Esophagus muscularis mucosa (tissue), 4 donors: ENCODE data around the gene VMP1. TPM values are rescaled to one million over a fixed set of nuclear protein-coding genes. Genes with fewer than 3 reads are reported as not detected.
"Not testable (repeated sequence)": the region's sequence is repeated elsewhere in the genome, so short reads cannot be mapped to it uniquely, and the experiment has no call there.

Experiments used
- DNase-seq: peaks from one replicate; pipeline ENCODE4 v3.0.0-alpha.2; 2017; ENCODE audit errors: extremely low spot score
- H3K27ac ChIP-seq, 4 donors: fragments of 200-600 bp; sonication (generic); replicated peaks in 1 of 4; 1 replicate in 3 of 4; 2 replicates in 1 of 4; pipeline ENCODE4 v1.5.1; 2016 to 2019; ENCODE audit warnings: mild to moderate bottlenecking in 1 of 4
- H3K27me3 ChIP-seq, 4 donors: fragments of 200-600 bp; sonication (generic); one replicate each; pipeline versions ENCODE4 v1.5.1 to v1.6.0; 2016 to 2019
- H3K36me3 ChIP-seq, 4 donors: fragments of 200-600 bp; sonication (generic); one replicate each; pipeline ENCODE4 v1.5.1; 2016 to 2019
- H3K4me1 ChIP-seq, 4 donors: fragments of 200-600 bp; sonication (generic); one replicate each; pipeline ENCODE4 v1.5.1; 2016 to 2019
- H3K4me3 ChIP-seq, 4 donors: fragments of 200-600 bp; sonication (generic); 1 replicate in 2 of 4; 2 replicates in 2 of 4; pipeline ENCODE4 v1.5.1; 2016 to 2019; ENCODE audit warnings: mild to moderate bottlenecking in 4 of 4, moderate library complexity in 1 of 4
- H3K9me3 ChIP-seq, 4 donors: fragments of 200-600 bp; sonication (generic); 1 replicate in 3 of 4; 2 replicates in 1 of 4; pipeline ENCODE4 v1.5.1; 2016 to 2019
- EP300 ChIP-seq: sonication (generic); formaldehyde crosslinking; IDR thresholded peaks from one replicate; pipeline ENCODE4 v1.6.1; 2017; ENCODE audit warnings: antibody characterized with exemption
- POLR2A ChIP-seq: fragments of 450-650 bp; IDR thresholded peaks from one replicate; pipeline ENCODE4 v1.6.1; 2017; ENCODE audit warnings: antibody characterized with exemption, moderate library complexity, mild to moderate bottlenecking, low read depth
- POLR2AphosphoS5 ChIP-seq, 2 donors: sonication (generic); formaldehyde crosslinking; IDR thresholded peaks; one replicate each; pipeline ENCODE4 v1.6.1; 2017; ENCODE audit warnings: antibody characterized with exemption in 2 of 2
- WGBS: methylation state at CpG from one replicate; pipeline ENCODE4 v1.1.5; 2018; 5-methylcytosine and 5-hydroxymethylcytosine counted together
- intact Hi-C: fragments of 100-400 bp; cut with DNase I; formaldehyde crosslinking; loops from one replicate; pipeline ENCODE4 v1.15.1; 2023
- total RNA-seq, 4 donors: library from RNA; depleted of rRNA; stranded (reverse); fragments of >200 nt; gene quantifications; one replicate each; pipeline versions ENCODE4 v1.1.0 to v1.2.1, GENCODE V29; 2016
- TF ChIP-seq, protein P1 (sequence below), 3 experiments: fragments of 200-600 bp in 2 of 3; fragments of 450-650 bp in 1 of 3; sonication (generic) in 2 of 3; IDR thresholded peaks; one replicate each; pipeline ENCODE4 v1.5.1; 2017 to 2019; ENCODE audit warnings: antibody characterized with exemption in 3 of 3, mild to moderate bottlenecking in 2 of 3, moderate library complexity in 1 of 3

VMP1 gene
- total RNA-seq, 4 donors from 2014 or later, result 47.3 to 137 (median 59.6) TPM

GRCh38 chr17:59785091-59785799, 77.8 kb downstream of the VMP1 start:
- Histone ChIP-seq H3K27me3 (no peaks in the 10 kb centered on the region), H3K36me3 (no peaks in the 10 kb centered on the region), H3K27ac (peak overlapping the region; percentile 71 to 83 (median 77)), H3K9me3 (no peaks in the 10 kb centered on the region), H3K4me1 (peaks cover 42 to 60% (median 59%) of the 10 kb centered on the region in 4 donors), H3K4me3 (no peak overlapping the region)
- no peak for DNase-seq
- 78% methylated on average over 8 of the region's 8 CpGs for WGBS
- intact Hi-C loops, result loop anchor here (5.0 kb wide), 2 partner anchors 42 to 62 kb away; no protein-coding TSS in a partner anchor
- TF ChIP-seq, protein P1, sequence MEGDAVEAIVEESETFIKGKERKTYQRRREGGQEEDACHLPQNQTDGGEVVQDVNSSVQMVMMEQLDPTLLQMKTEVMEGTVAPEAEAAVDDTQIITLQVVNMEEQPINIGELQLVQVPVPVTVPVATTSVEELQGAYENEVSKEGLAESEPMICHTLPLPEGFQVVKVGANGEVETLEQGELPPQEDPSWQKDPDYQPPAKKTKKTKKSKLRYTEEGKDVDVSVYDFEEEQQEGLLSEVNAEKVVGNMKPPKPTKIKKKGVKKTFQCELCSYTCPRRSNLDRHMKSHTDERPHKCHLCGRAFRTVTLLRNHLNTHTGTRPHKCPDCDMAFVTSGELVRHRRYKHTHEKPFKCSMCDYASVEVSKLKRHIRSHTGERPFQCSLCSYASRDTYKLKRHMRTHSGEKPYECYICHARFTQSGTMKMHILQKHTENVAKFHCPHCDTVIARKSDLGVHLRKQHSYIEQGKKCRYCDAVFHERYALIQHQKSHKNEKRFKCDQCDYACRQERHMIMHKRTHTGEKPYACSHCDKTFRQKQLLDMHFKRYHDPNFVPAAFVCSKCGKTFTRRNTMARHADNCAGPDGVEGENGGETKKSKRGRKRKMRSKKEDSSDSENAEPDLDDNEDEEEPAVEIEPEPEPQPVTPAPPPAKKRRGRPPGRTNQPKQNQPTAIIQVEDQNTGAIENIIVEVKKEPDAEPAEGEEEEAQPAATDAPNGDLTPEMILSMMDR (IDR thresholded peaks at IDR 0.05), result no peak
- TF ChIP-seq EP300 (no peak), POLR2A (no peak), POLR2AphosphoS5 (IDR thresholded peaks at IDR 0.05) (no peak)

- Histone ChIP-seq H3K36me3 (no peaks in the 10 kb centered on the region), H3K27ac (peak overlapping the region; percentile 71 to 83 (median 77)), H3K27me3 (no peaks in the 10 kb centered on the region), H3K4me1 (peaks cover 42 to 69% (median 59%) of the 10 kb centered on the region in 4 donors), H3K4me3 (peak overlapping the region in 3 of 4 donors; percentile 31 to 34 (median 32)), H3K9me3 (no peaks in the 10 kb centered on the region)
- DNase-seq, result no peak
- intact Hi-C loops, result loop anchor here (5.0 kb wide), 2 partner anchors 41 to 61 kb away; no protein-coding TSS in a partner anchor
- TF ChIP-seq POLR2AphosphoS5 (IDR thresholded peaks at IDR 0.05), result no peak
- 48% methylated on average over 2 of the region's 2 CpGs for WGBS
Observed at GRCh38 chr17:59786213-59786535, 78.7 kb downstream of the VMP1 start.

- Histone ChIP-seq H3K4me3 (peak overlapping the region; percentile 14 to 34 (median 32)), H3K27me3 (no peaks in the 10 kb centered on the region), H3K27ac (peak overlapping the region; percentile 71 to 83 (median 77)), H3K36me3 (no peaks in the 10 kb centered on the region), H3K9me3 (no peaks in the 10 kb centered on the region), H3K4me1 (peaks cover 42 to 69% (median 59%) of the 10 kb centered on the region in 4 donors)
- DNase-seq, result peak; percentile 92
- peak; percentile 39 for TF ChIP-seq POLR2A
- TF ChIP-seq EP300, result peak; percentile 94
- TF ChIP-seq POLR2AphosphoS5 (IDR thresholded peaks at IDR 0.05), result peak; percentile 81 to 88
- TF ChIP-seq, protein P1 (IDR thresholded peaks at IDR 0.05), result no peak
- WGBS, result 29% methylated on average over 8 of the region's 8 CpGs
- intact Hi-C loops, result loop anchor here (5.0 kb wide), 2 partner anchors 41 to 61 kb away; no protein-coding TSS in a partner anchor
Observed at GRCh38 chr17:59786536-59787319, 79.3 kb downstream of the VMP1 start.

DNA sequence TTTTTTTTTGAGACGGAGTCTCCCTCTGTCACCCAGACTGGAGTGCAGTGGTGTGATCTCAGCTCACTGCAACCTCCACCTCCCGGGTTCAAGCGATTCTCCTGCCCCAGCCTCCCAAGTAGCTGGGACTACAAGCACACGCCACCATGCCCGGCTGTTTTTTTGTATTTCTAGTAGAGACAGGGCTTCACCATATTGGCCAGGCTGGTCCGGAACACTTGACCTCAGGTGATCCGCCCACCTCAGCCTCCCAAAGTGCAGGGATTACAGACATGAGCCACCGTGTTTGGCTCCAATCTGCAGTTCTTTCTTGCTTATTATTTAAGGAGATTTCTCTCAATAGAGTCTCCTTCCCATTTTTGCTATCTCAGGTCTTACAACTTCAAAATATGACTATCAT, 82.4 kb downstream of the VMP1 start:
- H3K36me3 ChIP-seq, H3K4me3 ChIP-seq, H3K9me3 ChIP-seq, H3K27me3 ChIP-seq, DNase-seq: not testable (repeated sequence)
- 98% methylated on average over 7 of the region's 8 CpGs for WGBS
- Histone ChIP-seq H3K4me1 (peaks cover 27 to 46% (median 39%) of the 10 kb centered on the region in 4 donors), H3K27ac (peak overlapping the region in 2 of 4 donors; percentile 48 to 54)
- intact Hi-C loops, result loop anchor here (5.0 kb wide), 2 partner anchors 37 to 57 kb away; no protein-coding TSS in a partner anchor

GRCh38 chr17:59790418-59790817, 83.0 kb downstream of the VMP1 start:
- H3K27me3 ChIP-seq, H3K9me3 ChIP-seq, intact Hi-C loops, DNase-seq, H3K36me3 ChIP-seq, H3K4me3 ChIP-seq: not testable (repeated sequence)
- peak overlapping the region; percentile 48 to 55 (median 52) for H3K27ac ChIP-seq
- H3K4me1 ChIP-seq, result peaks cover 22 to 40% (median 34%) of the 10 kb centered on the region in 4 donors
- 91% methylated on average over 6 of the region's 6 CpGs for WGBS

- DNase-seq, result no peak
- TF ChIP-seq POLR2AphosphoS5 (IDR thresholded peaks at IDR 0.05) (no peak), POLR2A (no peak), EP300 (no peak)
- TF ChIP-seq, protein P1 (IDR thresholded peaks at IDR 0.05), result no peak
Observed at GRCh38 chr17:59790910-59791309, 83.5 kb downstream of the VMP1 start.

More at GRCh38 chr17:59790910-59791309, 83.5 kb downstream of the VMP1 start:
- Histone ChIP-seq H3K4me1 (peaks cover 18 to 35% (median 29%) of the 10 kb centered on the region in 4 donors), H3K27me3 (no peaks in the 10 kb centered on the region), H3K36me3 (peaks cover 0 to 10% (median 0%) of the 10 kb centered on the region in 4 donors), H3K9me3 (no peaks in the 10 kb centered on the region), H3K4me3 (no peak overlapping the region), H3K27ac (peak overlapping the region; percentile 48 to 55 (median 52))
- intact Hi-C loops, result no loop called here
- WGBS, result 73% methylated on average over 4 of the region's 4 CpGs
